ENCODE measurements around the gene KREMEN1. TPM values are rescaled to one million over a fixed set of nuclear protein-coding genes. Genes with fewer than 3 reads are reported as not detected.

Gene KREMEN1
- total and polyA plus RNA-seq, 2 of the 4 experiments (the other 2 are of a cell fraction) = 2.9 to 4.6 TPM

DNA sequence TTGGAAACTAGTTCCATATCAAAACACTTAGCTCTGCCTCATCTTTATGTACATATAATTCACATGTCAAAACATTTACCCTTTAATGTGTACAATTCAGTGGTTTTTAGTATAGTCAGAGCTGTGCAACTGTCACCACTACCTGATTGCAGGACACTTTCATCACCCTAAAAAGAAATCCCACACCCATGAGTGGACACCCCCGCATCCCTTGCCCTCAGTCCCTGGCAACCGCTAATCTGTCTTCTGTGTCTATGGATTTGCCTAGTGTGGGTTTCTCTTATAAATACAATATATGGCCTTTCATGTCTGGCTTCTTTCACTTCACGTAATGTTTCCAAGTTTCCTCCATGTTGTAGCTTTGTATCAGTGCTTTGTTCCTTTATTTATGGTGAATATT lies 124.3 kb downstream of the KREMEN1 start:
- H3K4me3 ChIP-seq (ENCODE audit: insufficient read depth, low read depth, low read length) = no peak overlapping the region
- no peak overlapping the region for H3K27ac ChIP-seq (ENCODE audit: insufficient read depth, low read length)
- WGBS, 2 experiments (ENCODE audit: extremely low coverage in 2 of 2, insufficient read length in 1 of 2) = no CpG with 5 or more reads among the region's 3 CpGs
- intact Hi-C loops (cut with micrococcal nuclease) (no loop called here), in situ Hi-C loops (cut with MboI; ENCODE audit: low sequenced_read_pairs) (no loop called here), dilution Hi-C loops (cut with HindIII; ENCODE audit: low sequenced_read_pairs, unreplicated experiment) (no loop called here)
- H3K14ac ChIP-seq (replicated peaks; ENCODE audit: low read depth, low read length) = no peak overlapping the region
- no peak overlapping the region for H3K56ac ChIP-seq (ENCODE audit: extremely low read depth, insufficient read depth, low read length)
- H4K20me1 ChIP-seq (ENCODE audit: insufficient read depth, low read length) = no peaks in the 10 kb centered on the region
- DNase-seq (no peak), ATAC-seq (ENCODE audit: low read depth) (no peak)
- CTCF ChIA-PET = no interaction called here
- no peak overlapping the region for H4K8ac ChIP-seq (ENCODE audit: low read depth in 2 of 2, low read length in 2 of 2)
- no peak overlapping the region for H3K18ac ChIP-seq (ENCODE audit: low read depth, low read length)
- no peak overlapping the region for H2AFZ ChIP-seq (replicated peaks; ENCODE audit: low read length, poor library complexity)
- H3K9me3 ChIP-seq (ENCODE audit: control insufficient read depth, insufficient read depth, low read length) = no peaks in the 10 kb centered on the region
- POLR2A ChIA-PET (ENCODE audit: unreplicated experiment) = no interaction called here
- no peak overlapping the region for H4K91ac ChIP-seq (ENCODE audit: insufficient read depth, low read depth, low read length)
- H4K5ac ChIP-seq (ENCODE audit: low read depth, low read length) = no peak overlapping the region
- peaks cover 2% of the 10 kb centered on the region; the same call in 1 of the 2 replicates for H3K27me3 ChIP-seq (ENCODE audit: control insufficient read depth, insufficient read depth, low read length)
- TF ChIP-seq MXI1 (IDR thresholded peaks at IDR 0.05; ENCODE audit: borderline replicate concordance, low read depth, low read length) (no peak), POLR2A (IDR thresholded peaks at IDR 0.05; ENCODE audit: low read depth, low read length) (no peak), CTCF (conservative IDR thresholded peaks at IDR 0.05; ENCODE audit: low read depth, low read length) (no peak), CEBPB (IDR thresholded peaks at IDR 0.05; ENCODE audit: low read depth, low read length) (no peak), ELK1 (IDR thresholded peaks at IDR 0.05; ENCODE audit: borderline replicate concordance, low read depth, low read length) (no peak), BHLHE40 (IDR thresholded peaks at IDR 0.05; ENCODE audit: low read depth, low read length) (no peak), RAD21 (IDR thresholded peaks at IDR 0.05; ENCODE audit: low read length) (no peak), FOS (IDR thresholded peaks at IDR 0.05; ENCODE audit: low read depth, low read length) (no peak), NFE2L2 (IDR thresholded peaks at IDR 0.05; ENCODE audit: low read depth, low read length) (no peak), USF2 (IDR thresholded peaks at IDR 0.05; ENCODE audit: low read depth, low read length) (no peak), MAZ (IDR thresholded peaks at IDR 0.05; ENCODE audit: borderline replicate concordance, low read depth, low read length) (no peak), MAFK (IDR thresholded peaks at IDR 0.05; ENCODE audit: low read depth, low read length) (no peak), RCOR1 (IDR thresholded peaks at IDR 0.05; ENCODE audit: insufficient replicate concordance, low read length) (no peak), RFX5 (IDR thresholded peaks at IDR 0.05; ENCODE audit: low read depth, low read length) (no peak), CHD1 (IDR thresholded peaks at IDR 0.05; ENCODE audit: low read depth, low read length) (no peak), SMC3 (IDR thresholded peaks at IDR 0.05; ENCODE audit: low read depth, low read length) (no peak)
- H2BK15ac ChIP-seq (ENCODE audit: low read depth, low read length) = no peak overlapping the region
- no peaks in the 10 kb centered on the region for H3K36me3 ChIP-seq (ENCODE audit: control insufficient read depth, insufficient read depth, low read length)
- H3K79me1 ChIP-seq (ENCODE audit: low read depth in 1 of 2, low read length in 2 of 2) = no peaks in the 10 kb centered on the region
- peaks cover 6% of the 10 kb centered on the region; the same call in 1 of the 2 replicates for H3K9me1 ChIP-seq (ENCODE audit: insufficient read depth, low read length)
- H3K4ac ChIP-seq (ENCODE audit: low read depth, low read length) = no peak overlapping the region
- no peak overlapping the region for H3K4me2 ChIP-seq (ENCODE audit: low read depth, low read length)
- H2BK5ac ChIP-seq (ENCODE audit: low read depth, low read length, poor library complexity, severe bottlenecking) = no peak overlapping the region
- no peaks in the 10 kb centered on the region; the same call in 1 of the 2 replicates for H3K4me1 ChIP-seq (ENCODE audit: control insufficient read depth, insufficient read depth, low read length)
- BruUV-seq (replicated peaks) = no TSS peak
- H2BK120ac ChIP-seq (ENCODE audit: low read depth, low read length) = no peak overlapping the region
- no peak overlapping the region for H2BK20ac ChIP-seq (ENCODE audit: low read depth, low read length)
- no peak overlapping the region for H2AK9ac ChIP-seq (replicated peaks; ENCODE audit: low read depth, low read length, poor library complexity)
- no peak overlapping the region for H3K23ac ChIP-seq (ENCODE audit: low read depth, low read length)
- H3K9ac ChIP-seq (ENCODE audit: low read depth, low read length) = no peak overlapping the region
- H2AK5ac ChIP-seq (ENCODE audit: low read depth, low read length) = no peak overlapping the region
